GM21423 (cell line): ENCODE data around the gene ACOT9.
"Not testable (repeated sequence)": the region's sequence is repeated elsewhere in the genome, so short reads cannot be mapped to it uniquely, and the experiment has no call there.

ENCODE experiments used
- ATAC-seq: cut with Tn5 transposase; IDR thresholded peaks from one replicate; pipeline ENCODE4 v1.9.1; 2021; ENCODE audit warnings: mild to moderate bottlenecking, moderate library complexity; ENCODE audit not compliant: unreplicated experiment

The ACOT9 gene

GRCh38 chrX:23742697-23743622 lies at the start of gene ACOT9:
ACOT9 (minus strand) TSS chrX:23743276; CDS start chrX:23743144, 132 bp downstream.
- ATAC-seq: peak; percentile 97

- ATAC-seq: no peak
These were observed 47.0 kb upstream of the ACOT9 start for GRCh38 chrX:23790155-23790497.

GRCh38 chrX:23789386-23790154 lies 46.5 kb upstream of the ACOT9 start:
- no peak for ATAC-seq

- ATAC-seq: no peak
These were observed 45.9 kb upstream of the ACOT9 start for GRCh38 chrX:23788946-23789345.

- ATAC-seq: peak; percentile 61
These were observed 45.4 kb upstream of the ACOT9 start for GRCh38 chrX:23788521-23788920.

GRCh38 chrX:23787745-23788118 lies 44.7 kb upstream of the ACOT9 start:
- no peak for ATAC-seq

- ATAC-seq: no peak
These were observed 43.3 kb upstream of the ACOT9 start for GRCh38 chrX:23786268-23786815.

- ATAC-seq: no peak
These were observed 42.5 kb upstream of the ACOT9 start for GRCh38 chrX:23785580-23785979.

- ATAC-seq: no peak
These were observed 41.6 kb upstream of the ACOT9 start for GRCh38 chrX:23784470-23785331.

- ATAC-seq: no peak
These were observed 40.8 kb upstream of the ACOT9 start for GRCh38 chrX:23783589-23784469.

- peak; percentile 87 for ATAC-seq
These were observed 40.0 kb upstream of the ACOT9 start, which contains the start of gene SAT1 for GRCh38 chrX:23782863-23783588. SAT1 (plus strand) TSS chrX:23783173; CDS start chrX:23783352, 179 bp downstream.

GRCh38 chrX:23782455-23782854 lies 39.4 kb upstream of the ACOT9 start:
- ATAC-seq: no peak

- ATAC-seq: no peak
These were observed 35.9 kb upstream of the ACOT9 start for GRCh38 chrX:23779025-23779424.

GRCh38 chrX:23776363-23776762 lies 33.3 kb upstream of the ACOT9 start:
- ATAC-seq: no peak

GRCh38 chrX:23773601-23774175 lies 30.6 kb upstream of the ACOT9 start:
- peak; percentile 93 for ATAC-seq

GRCh38 chrX:23771086-23771485 lies 28.0 kb upstream of the ACOT9 start:
- not testable (repeated sequence) for ATAC-seq

- ATAC-seq: no peak
These were observed 27.1 kb upstream of the ACOT9 start for GRCh38 chrX:23770142-23770541.

- no peak for ATAC-seq
These were observed 23.8 kb upstream of the ACOT9 start for GRCh38 chrX:23766650-23767551.
